GM18868 (cell line): ENCODE results near the gene SLCO6A1.
"Not testable (repeated sequence)": the region's sequence is repeated elsewhere in the genome, so short reads cannot be mapped to it uniquely, and the experiment has no call there.

Source experiments
- ATAC-seq: cut with Tn5 transposase; IDR thresholded peaks from one replicate; pipeline ENCODE4 v1.9.1; 2021; ENCODE audit warnings: mild to moderate bottlenecking, moderate library complexity; ENCODE audit not compliant: unreplicated experiment

SLCO6A1 gene, protein sequence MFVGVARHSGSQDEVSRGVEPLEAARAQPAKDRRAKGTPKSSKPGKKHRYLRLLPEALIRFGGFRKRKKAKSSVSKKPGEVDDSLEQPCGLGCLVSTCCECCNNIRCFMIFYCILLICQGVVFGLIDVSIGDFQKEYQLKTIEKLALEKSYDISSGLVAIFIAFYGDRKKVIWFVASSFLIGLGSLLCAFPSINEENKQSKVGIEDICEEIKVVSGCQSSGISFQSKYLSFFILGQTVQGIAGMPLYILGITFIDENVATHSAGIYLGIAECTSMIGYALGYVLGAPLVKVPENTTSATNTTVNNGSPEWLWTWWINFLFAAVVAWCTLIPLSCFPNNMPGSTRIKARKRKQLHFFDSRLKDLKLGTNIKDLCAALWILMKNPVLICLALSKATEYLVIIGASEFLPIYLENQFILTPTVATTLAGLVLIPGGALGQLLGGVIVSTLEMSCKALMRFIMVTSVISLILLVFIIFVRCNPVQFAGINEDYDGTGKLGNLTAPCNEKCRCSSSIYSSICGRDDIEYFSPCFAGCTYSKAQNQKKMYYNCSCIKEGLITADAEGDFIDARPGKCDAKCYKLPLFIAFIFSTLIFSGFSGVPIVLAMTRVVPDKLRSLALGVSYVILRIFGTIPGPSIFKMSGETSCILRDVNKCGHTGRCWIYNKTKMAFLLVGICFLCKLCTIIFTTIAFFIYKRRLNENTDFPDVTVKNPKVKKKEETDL

DNA sequence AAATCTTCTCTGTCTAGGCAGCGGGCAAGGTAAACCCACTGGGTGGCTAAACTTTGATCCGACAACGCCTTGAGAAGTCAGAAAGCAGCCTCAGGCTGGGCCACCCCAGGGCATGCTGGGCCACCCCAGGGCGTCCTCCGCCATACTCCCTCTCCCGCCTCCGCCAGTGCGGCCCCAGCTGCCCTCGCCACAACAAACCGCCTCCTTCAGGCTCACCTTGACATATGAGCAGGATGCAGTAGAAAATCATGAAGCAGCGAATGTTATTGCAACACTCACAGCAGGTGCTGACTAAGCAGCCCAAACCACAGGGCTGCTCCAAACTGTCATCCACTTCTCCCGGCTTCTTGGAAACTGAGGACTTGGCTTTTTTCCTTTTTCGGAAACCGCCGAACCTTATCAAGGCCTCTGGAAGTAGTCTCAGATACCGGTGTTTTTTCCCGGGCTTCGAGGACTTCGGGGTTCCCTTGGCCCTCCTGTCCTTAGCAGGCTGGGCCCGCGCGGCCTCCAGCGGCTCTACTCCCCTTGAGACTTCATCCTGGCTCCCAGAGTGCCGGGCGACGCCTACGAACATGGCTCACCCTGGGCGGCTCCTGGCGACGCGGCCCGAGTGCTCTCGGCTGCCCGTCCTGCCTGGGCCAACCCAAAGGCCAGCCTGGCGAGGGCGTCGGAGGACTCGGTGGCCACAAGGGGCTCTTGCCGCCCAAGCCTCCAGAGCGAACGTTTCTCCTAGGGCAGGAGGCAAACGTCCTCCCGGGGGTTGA is at the start of gene SLCO6A1:
SLCO6A1 (minus strand) TSS at position 731 of the 764 bp plus-strand sequence; CDS start at position 574, 157 bp downstream.
- no peak for ATAC-seq

DNA sequence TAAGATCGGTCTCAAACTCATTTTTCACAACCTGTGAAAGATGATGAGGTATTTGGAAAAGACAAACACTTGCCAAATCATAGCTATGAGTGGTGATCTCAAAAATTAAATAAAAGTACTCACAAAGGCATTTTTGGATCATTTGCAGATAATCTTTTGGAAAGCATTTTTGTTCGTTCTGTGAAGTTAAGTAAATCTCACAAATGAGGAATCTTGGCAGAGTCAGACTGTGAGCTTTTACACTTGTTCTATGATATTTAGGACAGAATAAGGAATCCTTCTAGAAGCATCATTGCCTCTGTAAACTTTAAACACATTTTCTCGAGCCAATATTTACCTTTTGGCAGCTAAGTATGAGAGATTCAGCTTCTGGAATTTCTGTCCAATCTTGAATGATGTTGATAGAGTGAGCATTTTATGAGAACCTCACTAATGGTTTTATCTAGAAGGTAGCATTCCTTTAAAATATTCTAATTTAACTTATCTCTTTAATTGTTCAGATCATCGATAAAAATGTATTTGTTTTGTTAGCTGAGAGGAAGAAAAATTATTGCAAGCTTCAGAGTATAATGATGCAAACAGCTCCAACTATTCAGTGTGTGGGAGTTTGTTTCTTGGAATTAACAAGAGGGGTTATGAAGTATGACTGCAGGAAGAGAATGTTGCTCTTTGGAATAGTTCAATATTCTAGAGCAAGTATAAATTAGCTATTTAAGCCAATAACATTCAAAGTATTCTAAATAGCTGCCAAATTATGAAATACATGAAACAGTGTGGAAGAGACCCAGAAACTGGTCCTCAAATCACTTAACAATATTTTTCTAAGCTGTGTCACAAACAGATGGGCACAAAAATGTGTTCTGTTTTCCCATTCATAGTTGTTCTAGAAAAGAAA is 48.6 kb upstream of the SLCO6A1 start:
- ATAC-seq, result no peak

DNA sequence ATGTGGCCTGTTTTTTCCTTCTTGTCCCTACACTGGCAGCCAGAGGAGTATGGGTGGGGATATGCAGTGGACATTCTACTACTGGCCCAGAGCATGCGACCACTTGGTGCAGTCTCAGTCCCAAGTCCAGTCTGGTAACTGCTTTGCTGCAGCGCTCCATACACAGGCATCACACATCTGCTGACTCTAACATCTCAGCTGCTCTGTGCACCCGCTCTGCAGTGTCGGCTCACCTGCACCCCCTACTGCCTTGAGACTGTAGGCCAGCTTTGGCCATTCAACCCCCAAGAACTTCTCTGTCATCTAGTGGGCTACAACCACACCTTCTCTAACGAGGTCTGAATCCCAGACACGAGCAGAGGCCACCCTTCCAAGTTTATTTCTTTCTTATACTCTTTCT is 46.4 kb upstream of the SLCO6A1 start:
- ATAC-seq, result peak; percentile 99

DNA sequence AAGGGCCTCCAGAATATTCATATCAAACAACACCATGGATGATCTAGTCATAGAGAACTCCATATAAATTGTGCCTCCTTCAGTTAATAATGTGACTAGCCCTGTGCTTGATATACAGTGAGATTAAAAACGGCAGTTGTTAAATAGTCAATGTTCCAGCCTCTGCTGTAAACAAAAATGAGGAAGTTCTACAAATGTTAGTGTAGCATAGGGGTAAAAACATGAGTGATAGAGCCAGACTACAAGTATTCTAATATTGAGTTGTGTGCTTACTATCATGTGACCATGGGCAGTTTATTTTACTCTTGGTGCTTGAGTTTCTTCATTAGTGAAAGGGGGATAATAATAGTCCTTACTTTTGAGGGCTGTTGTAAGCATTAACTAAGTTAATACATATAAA is 43.3 kb upstream of the SLCO6A1 start:
- no peak for ATAC-seq

DNA sequence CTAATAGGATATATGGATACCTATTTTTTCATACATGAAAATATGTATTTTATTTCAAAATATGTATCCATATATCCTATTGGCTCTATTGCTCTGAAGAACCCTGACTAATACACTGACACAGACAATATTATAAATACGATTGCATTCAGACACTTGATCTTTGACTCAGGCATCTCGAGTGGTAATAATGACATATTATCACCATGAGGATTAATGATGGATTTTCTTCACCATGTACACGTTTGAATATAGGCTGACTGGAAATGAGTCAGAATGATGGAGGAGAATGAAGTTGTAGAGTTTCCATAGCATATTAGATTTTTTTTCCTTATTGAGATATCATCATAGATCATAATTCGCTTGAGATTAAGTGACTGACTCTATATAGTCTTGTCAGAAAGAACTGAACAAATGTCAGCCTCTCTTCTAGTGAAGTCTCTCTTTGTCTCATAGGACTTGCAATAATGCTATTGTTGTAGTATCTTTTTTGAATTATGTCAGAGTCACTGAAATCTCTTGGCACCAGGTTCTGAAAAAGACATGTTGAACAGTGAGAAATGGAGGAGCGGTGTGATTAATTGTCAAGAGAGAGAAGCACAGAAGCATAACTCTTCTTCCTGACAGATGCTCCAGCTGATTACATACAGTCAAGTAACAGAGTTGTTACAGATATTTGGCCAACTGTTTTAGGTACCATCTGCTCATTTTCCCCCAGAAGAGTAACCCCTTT is 41.4 kb upstream of the SLCO6A1 start:
- no peak for ATAC-seq

DNA sequence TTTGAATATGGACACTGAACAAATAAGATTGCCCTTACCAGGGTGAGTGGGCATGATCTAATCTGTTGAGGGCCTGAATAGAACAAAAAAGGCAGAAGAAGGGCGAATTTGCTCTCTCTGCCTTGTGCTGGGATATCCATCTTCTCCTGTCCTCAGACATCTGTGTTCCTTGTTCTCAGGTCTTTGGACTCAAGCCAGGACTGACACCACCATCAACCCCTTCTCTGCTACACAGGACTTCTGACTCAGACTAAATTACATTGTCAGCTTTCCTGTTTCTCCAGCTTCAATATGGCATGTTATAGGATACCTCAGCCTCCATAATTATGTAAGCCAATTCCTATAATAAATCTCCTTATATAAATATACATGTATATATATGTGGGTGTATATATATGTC is 40.8 kb upstream of the SLCO6A1 start:
- no peak for ATAC-seq

DNA sequence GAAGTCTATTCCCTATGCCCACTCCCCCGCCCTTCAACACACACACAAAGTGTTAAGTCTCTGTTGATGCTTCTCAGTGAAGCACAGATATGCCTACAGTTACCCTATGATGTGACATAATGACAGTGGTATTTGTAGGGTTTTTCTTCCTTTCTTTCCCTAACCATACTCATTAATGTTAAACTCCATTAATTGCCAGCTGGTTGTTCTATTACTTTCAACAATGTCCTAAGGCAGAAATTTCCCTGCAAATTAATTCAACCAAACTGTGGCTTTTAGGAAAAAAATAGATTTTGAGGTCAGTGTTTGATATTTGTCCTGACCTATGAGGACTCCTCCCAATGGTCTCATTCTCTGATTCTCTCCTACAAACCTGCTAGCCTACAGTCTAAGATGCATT is 38.2 kb upstream of the SLCO6A1 start:
- ATAC-seq, result no peak

DNA sequence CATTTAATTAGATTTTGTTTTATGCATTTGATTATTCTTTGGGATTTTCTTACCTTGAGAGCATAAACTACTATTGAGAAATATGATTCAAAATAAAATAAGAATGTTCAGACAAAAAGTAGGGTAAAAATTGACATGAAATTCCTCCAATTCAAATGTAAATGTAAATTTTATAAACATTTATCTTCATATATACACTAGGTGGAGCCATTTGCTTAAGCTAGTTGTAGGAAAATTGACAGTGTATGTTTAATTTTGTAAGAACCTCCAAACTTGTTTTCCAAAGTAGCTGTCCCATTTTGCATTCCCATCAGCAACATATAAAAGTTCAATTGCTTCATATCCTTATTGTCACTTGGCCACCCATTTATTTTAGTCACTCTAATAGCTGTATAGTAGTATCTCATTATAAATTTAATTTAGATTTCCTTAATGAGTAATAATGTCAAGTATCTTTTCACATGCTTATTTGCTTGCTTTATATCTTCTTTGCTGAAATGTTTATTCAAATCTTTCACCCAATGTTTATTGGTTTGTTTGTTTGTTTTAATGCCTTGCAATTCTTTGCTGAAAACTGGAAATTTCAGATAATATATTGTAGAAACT is 37.6 kb upstream of the SLCO6A1 start:
- no peak for ATAC-seq

- no peak for ATAC-seq
These were observed 33.3 kb upstream of the SLCO6A1 start for GRCh38 chr5:102532123-102532522.

DNA sequence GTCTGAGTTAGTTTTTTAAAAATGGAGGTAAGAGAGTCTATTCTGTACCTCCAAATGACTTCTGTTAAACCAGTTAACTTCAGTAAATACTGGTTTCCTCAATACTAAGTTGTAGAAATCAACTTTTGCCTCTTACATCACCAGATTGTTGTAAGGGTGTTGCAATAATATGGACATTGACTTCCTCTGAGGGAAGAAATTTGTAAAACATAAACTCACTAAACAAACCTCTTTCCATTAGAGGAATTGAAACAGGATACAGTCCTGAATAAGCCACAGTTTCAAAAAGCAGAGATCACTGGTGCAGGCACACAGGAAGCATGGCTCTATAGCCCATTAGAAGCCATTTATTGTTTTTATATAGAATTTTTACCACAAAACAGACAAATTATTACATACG is 32.7 kb upstream of the SLCO6A1 start:
- no peak for ATAC-seq

- no peak for ATAC-seq
These were observed 30.6 kb upstream of the SLCO6A1 start for GRCh38 chr5:102529447-102529846.

GRCh38 chr5:102529031-102529430 is 30.2 kb upstream of the SLCO6A1 start:
- ATAC-seq, result no peak

DNA sequence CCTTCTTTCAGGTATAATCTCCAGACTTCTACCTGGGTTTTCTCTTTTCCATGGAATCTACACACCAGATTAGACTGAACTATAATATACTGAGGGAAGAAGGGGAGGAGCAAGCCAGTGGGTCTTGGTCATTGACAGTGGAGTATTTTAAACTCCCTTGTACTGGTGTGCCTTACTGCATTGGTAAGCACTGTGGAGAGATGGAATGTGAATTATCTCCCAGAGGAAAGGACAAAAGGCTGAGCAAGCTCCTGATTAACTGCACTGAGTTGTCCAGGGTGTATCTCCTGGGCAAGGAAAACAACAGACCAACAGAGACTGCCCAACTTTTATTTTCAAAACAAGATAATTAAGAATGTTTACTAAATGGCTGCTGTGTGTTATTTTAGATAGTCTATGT is 29.8 kb upstream of the SLCO6A1 start:
- no peak for ATAC-seq

- no peak for ATAC-seq
These were observed 28.7 kb upstream of the SLCO6A1 start for GRCh38 chr5:102527547-102527946.

- peak; percentile 98 for ATAC-seq
These were observed 24.9 kb upstream of the SLCO6A1 start for GRCh38 chr5:102523541-102524175.

- ATAC-seq, result no peak
These were observed 12.9 kb upstream of the SLCO6A1 start for GRCh38 chr5:102511666-102512065.

DNA sequence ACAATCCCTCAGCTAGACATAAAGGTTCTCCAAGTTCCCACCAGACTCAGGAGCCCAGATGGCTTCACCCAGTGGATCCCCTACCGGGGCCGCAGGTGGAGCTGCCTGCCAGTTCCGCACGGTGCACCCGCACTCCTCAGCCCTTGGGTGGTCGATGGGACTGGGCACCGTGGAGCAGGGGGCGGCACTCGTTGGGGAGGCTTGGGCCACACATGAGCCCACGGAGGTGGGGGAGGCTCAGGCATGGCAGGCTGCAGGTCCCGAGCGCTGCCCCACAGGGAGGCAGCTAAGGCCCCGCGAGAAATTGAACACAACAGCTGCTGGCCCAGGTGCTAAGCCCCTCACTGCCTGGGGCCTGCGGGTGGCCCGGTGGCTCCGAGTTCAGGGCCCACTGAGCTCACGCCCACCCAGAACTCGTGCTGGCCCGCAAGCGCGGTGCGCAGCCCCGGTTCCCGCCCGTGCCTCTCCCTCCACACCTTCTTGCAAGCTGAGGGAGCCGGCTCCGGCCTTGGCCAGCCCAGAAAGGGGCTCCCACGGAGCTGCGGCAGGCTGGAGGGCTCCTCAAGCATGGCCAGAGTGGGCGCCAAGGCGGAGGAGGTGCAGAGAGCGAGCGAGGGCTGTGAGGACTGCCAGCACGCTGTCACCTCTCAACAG is 7.4 kb downstream of the SLCO6A1 start:
- not testable (repeated sequence) for ATAC-seq

- no peak for ATAC-seq
These were observed 15.1 kb downstream of the SLCO6A1 start for GRCh38 chr5:102483736-102484135.
